AG09319 (cell line): ENCODE results near the gene ARHGAP22.

ENCODE experiments used
- DNase-seq: peaks from one replicate; pipeline ENCODE4 v3.0.0-alpha.2; 2010; ENCODE audit warnings: low read depth; ENCODE audit errors: extremely low read depth
- CTCF ChIP-seq: IDR thresholded peaks from 2 replicates; pipeline ENCODE4 v1.5.1; 2011; ENCODE audit warnings: low read depth, mild to moderate bottlenecking, inconsistent platforms, low read length, moderate library complexity

The ARHGAP22 gene

GRCh38 chr10:48456361-48456804, 148.5 kb downstream of the ARHGAP22 start:
- no peak for TF ChIP-seq CTCF

GRCh38 chr10:48455392-48456151, 149.3 kb downstream of the ARHGAP22 start:
- DNase-seq, result no peak
- TF ChIP-seq CTCF, result no peak

More at GRCh38 chr10:48456361-48456804, 148.5 kb downstream of the ARHGAP22 start:
- no peak for DNase-seq

- no peak for DNase-seq
- TF ChIP-seq CTCF, result no peak
Measured at GRCh38 chr10:48455055-48455391, 149.8 kb downstream of the ARHGAP22 start.

- no peak for TF ChIP-seq CTCF
- no peak for DNase-seq
Measured at GRCh38 chr10:48454302-48455054, 150.4 kb downstream of the ARHGAP22 start.

- no peak for DNase-seq
- TF ChIP-seq CTCF, result no peak
Measured at GRCh38 chr10:48453451-48454301, 151.2 kb downstream of the ARHGAP22 start.

GRCh38 chr10:48452879-48453412, 151.9 kb downstream of the ARHGAP22 start:
- no peak for TF ChIP-seq CTCF
- DNase-seq, result no peak
